ENCODE results near the gene DICER1.

The DICER1 gene

DNA sequence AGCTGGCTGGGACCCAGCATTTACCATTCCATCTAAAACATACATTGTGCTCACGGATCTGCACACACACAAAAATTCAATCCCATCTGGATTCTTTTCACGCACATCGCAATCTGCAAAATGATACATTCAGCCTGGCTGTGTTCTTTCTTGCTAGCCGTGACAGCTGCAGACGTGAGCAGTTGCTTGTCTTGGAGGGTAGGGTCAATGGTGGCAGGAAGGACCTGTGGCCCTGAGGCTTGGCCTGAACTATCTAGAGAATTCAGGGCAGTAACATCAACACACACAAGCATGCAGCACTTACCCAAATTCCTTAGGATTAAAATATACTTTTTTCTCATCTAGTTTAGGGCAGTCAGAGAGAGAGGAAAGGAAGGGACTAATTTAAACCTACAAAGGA is 72.0 kb downstream of the DICER1 start:
- H3K36me3 ChIP-seq (replicated peaks; ENCODE audit: low read depth, low read length) = peaks cover 11% of the 10 kb centered on the region
- H4K20me1 ChIP-seq (ENCODE audit: insufficient read depth, low read length) = no peaks in the 10 kb centered on the region
- no peaks in the 10 kb centered on the region for H3K27me3 ChIP-seq (ENCODE audit: low read depth, low read length)
- H2AFZ ChIP-seq (ENCODE audit: low read depth, low read length) = no peak overlapping the region
- TF ChIP-seq, protein P1, sequence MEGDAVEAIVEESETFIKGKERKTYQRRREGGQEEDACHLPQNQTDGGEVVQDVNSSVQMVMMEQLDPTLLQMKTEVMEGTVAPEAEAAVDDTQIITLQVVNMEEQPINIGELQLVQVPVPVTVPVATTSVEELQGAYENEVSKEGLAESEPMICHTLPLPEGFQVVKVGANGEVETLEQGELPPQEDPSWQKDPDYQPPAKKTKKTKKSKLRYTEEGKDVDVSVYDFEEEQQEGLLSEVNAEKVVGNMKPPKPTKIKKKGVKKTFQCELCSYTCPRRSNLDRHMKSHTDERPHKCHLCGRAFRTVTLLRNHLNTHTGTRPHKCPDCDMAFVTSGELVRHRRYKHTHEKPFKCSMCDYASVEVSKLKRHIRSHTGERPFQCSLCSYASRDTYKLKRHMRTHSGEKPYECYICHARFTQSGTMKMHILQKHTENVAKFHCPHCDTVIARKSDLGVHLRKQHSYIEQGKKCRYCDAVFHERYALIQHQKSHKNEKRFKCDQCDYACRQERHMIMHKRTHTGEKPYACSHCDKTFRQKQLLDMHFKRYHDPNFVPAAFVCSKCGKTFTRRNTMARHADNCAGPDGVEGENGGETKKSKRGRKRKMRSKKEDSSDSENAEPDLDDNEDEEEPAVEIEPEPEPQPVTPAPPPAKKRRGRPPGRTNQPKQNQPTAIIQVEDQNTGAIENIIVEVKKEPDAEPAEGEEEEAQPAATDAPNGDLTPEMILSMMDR (IDR thresholded peaks at IDR 0.05; ENCODE audit: low read depth, low read length) = no peak
- no peak for TF ChIP-seq EZH2phosphoT487 (IDR thresholded peaks at IDR 0.05; ENCODE audit: low read depth)
- no peak overlapping the region for H3K4me3 ChIP-seq (ENCODE audit: low read length)
- no peaks in the 10 kb centered on the region for H3K9me3 ChIP-seq (ENCODE audit: insufficient read depth, low read length)
- no peak overlapping the region for H3K9ac ChIP-seq (ENCODE audit: low read length)
- H3K27ac ChIP-seq (ENCODE audit: low read length) = no peak overlapping the region
- no peak overlapping the region for H3K4me2 ChIP-seq (ENCODE audit: low read length)
- H3K4me1 ChIP-seq (ENCODE audit: low read length) = no peaks in the 10 kb centered on the region
- no peaks in the 10 kb centered on the region for H3K79me2 ChIP-seq (ENCODE audit: low read length)

DNA sequence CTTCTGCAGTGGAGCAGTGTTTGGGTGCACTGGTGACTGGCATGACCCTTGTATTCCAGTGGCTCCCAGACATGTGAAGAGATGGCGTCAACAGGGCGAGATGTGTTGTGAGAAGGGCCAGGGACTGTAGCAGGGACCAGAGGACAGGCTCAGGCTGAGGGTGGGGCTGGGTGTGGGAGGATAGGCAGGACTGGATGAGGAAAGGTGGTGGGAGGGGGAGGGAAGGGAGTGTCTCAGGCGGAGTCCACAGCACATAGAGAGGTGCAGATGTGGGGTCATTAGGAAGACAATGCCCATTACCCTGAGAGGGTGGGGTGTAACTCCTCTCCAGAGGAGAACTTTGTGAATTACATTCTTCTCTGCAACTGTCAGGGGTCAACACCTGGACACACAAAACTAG is 78.5 kb downstream of the DICER1 start:
- Histone ChIP-seq H3K27me3 (ENCODE audit: low read depth, low read length) (peaks cover 2% of the 10 kb centered on the region; the same call in 1 of the 2 replicates), H2AFZ (ENCODE audit: low read depth, low read length) (no peak overlapping the region), H4K20me1 (ENCODE audit: insufficient read depth, low read length) (no peaks in the 10 kb centered on the region), H3K79me2 (ENCODE audit: low read length) (no peaks in the 10 kb centered on the region), H3K4me2 (ENCODE audit: low read length) (no peak overlapping the region), H3K9ac (ENCODE audit: low read length) (no peak overlapping the region), H3K4me3 (ENCODE audit: low read length) (no peak overlapping the region), H3K36me3 (replicated peaks; ENCODE audit: low read depth, low read length) (no peaks in the 10 kb centered on the region), H3K27ac (ENCODE audit: low read length) (no peak overlapping the region), H3K9me3 (ENCODE audit: insufficient read depth, low read length) (no peaks in the 10 kb centered on the region), H3K4me1 (ENCODE audit: low read length) (no peaks in the 10 kb centered on the region)
- TF ChIP-seq EZH2phosphoT487 (IDR thresholded peaks at IDR 0.05; ENCODE audit: low read depth) = no peak
- TF ChIP-seq, protein P1 (IDR thresholded peaks at IDR 0.05; ENCODE audit: low read depth, low read length) = no peak

DNA sequence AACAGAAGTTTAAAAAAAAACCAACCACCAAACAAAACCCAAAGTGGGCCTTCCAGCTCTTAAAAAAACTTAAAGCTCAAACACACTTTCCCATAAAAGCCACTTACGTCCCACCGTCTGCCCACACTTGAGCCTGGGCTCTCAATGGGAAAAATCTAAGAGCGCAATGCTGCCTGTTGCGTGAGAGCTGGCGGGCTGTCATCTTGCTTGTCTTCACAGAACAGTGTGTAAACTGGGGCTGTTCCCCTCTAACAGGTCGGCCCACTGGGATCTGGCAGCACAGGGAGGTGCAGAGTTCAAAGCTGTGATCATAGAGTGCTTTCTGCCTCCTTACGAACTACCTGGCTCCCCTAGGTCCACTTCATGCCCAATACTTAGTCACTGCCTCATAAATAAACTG is 80.0 kb downstream of the DICER1 start:
- Histone ChIP-seq H3K36me3 (replicated peaks; ENCODE audit: low read depth, low read length) (no peaks in the 10 kb centered on the region), H3K4me1 (ENCODE audit: low read length) (no peaks in the 10 kb centered on the region), H3K79me2 (ENCODE audit: low read length) (no peaks in the 10 kb centered on the region), H3K27ac (ENCODE audit: low read length) (no peak overlapping the region), H3K9me3 (ENCODE audit: insufficient read depth, low read length) (no peaks in the 10 kb centered on the region), H4K20me1 (ENCODE audit: insufficient read depth, low read length) (no peaks in the 10 kb centered on the region), H3K4me3 (ENCODE audit: low read length) (no peak overlapping the region), H3K4me2 (ENCODE audit: low read length) (no peak overlapping the region), H3K27me3 (ENCODE audit: low read depth, low read length) (peaks cover 9% of the 10 kb centered on the region; the same call in 1 of the 2 replicates), H3K9ac (ENCODE audit: low read length) (no peak overlapping the region), H2AFZ (ENCODE audit: low read depth, low read length) (no peak overlapping the region)
- TF ChIP-seq, protein P1 (IDR thresholded peaks at IDR 0.05; ENCODE audit: low read depth, low read length) = no peak
- TF ChIP-seq EZH2phosphoT487 (IDR thresholded peaks at IDR 0.05; ENCODE audit: low read depth) = no peak

DNA sequence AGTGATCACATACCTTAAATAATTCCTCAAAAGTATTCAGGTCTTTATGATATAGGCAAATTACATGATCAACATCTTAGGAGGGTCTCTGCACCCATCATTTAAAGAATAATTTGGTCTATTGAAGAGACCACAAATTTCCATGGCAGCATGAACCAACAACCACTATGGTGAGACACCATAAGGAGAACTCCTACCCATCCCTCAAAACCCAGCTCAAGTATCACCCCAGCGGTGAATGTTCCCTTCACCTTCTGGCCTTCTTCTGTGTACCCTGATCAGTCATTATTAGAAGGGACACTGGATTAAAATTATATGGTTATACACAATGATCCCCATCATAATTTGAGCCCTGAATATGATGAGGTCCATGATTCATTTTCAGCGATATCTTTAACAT is 81.5 kb downstream of the DICER1 start:
- H3K4me3 ChIP-seq (ENCODE audit: low read length) = no peak overlapping the region
- H3K4me2 ChIP-seq (ENCODE audit: low read length) = no peak overlapping the region
- H3K4me1 ChIP-seq (ENCODE audit: low read length) = no peaks in the 10 kb centered on the region
- H3K9me3 ChIP-seq (ENCODE audit: insufficient read depth, low read length) = no peaks in the 10 kb centered on the region
- no peaks in the 10 kb centered on the region for H3K36me3 ChIP-seq (replicated peaks; ENCODE audit: low read depth, low read length)
- no peak overlapping the region for H3K27ac ChIP-seq (ENCODE audit: low read length)
- no peaks in the 10 kb centered on the region for H3K79me2 ChIP-seq (ENCODE audit: low read length)
- H3K27me3 ChIP-seq (ENCODE audit: low read depth, low read length) = peaks cover 9% of the 10 kb centered on the region; the same call in 1 of the 2 replicates
- no peak overlapping the region for H2AFZ ChIP-seq (ENCODE audit: low read depth, low read length)
- no peaks in the 10 kb centered on the region for H4K20me1 ChIP-seq (ENCODE audit: insufficient read depth, low read length)
- H3K9ac ChIP-seq (ENCODE audit: low read length) = no peak overlapping the region
- TF ChIP-seq EZH2phosphoT487 (IDR thresholded peaks at IDR 0.05; ENCODE audit: low read depth) = no peak
- TF ChIP-seq, protein P1 (IDR thresholded peaks at IDR 0.05; ENCODE audit: low read depth, low read length) = no peak
